OCI-M1 (cell line): ENCODE data around the gene ZDHHC24.
"Not testable (repeated sequence)": the region's sequence is repeated elsewhere in the genome, so short reads cannot be mapped to it uniquely, and the experiment has no call there.

Source experiments
- DNase-seq: peaks from one replicate; lab custom pipeline; 2025; lab: John Stamatoyannopoulos, UW

Gene ZDHHC24, protein sequence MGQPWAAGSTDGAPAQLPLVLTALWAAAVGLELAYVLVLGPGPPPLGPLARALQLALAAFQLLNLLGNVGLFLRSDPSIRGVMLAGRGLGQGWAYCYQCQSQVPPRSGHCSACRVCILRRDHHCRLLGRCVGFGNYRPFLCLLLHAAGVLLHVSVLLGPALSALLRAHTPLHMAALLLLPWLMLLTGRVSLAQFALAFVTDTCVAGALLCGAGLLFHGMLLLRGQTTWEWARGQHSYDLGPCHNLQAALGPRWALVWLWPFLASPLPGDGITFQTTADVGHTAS

GRCh38 chr11:66545701-66546367 is at the start of gene ZDHHC24:
ZDHHC24 (minus strand) TSS chr11:66546048; CDS start chr11:66546003, 45 bp downstream.
- DNase-seq = peak; percentile 97

DNA sequence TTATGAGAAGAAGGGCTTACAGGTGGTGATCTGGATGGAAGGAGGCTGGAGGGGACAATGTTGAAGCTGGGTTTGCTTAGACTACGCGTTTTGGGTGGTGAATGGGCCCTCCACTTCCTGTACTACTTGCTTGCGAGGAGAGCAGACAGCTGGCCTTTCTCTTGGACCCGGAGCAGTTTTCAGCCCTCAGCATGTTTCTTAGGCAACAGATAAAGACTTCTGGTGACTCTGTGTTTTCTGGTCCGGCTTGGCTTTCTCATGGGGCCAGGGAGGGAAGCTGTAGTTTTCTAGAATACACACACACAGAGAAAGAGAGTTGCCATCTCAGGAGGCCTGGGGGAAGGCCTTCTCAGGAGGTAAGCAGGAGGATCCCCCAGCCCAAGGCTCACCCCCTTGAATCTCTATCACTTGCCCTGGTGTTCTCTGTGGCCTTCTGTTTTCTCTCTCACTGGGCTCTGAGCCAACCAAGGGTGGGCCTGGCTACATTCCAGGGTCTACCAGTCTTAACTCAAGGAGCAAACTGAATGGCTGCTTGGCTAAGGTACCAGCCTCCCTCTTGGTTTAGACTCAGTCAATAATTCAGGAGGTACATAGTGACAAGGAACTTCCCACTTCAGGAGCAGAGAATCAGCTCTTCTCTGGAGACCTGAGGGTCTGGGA is 49.5 kb upstream of the ZDHHC24 start:
- DNase-seq = peak; percentile 61

- no peak for DNase-seq
Observed at GRCh38 chr11:66593650-66594049, 47.8 kb upstream of the ZDHHC24 start.

DNA sequence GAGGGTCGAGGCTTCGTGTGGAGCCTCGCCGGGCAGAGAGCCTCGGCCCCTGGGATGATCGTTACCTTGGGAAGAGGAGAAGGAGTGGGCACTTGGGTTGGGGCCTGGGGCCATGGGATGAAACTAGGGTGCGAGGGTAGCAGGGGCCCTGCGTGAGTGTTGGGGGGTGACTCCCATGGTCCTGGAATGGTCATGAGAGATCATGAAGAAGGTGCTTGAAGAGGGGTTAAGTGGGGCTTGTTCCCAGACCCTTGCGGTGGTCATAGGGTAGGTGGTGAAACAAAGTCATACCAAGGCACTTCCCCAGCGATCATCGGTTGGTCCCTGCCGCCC is 47.4 kb upstream of the ZDHHC24 start:
- no peak for DNase-seq

DNA sequence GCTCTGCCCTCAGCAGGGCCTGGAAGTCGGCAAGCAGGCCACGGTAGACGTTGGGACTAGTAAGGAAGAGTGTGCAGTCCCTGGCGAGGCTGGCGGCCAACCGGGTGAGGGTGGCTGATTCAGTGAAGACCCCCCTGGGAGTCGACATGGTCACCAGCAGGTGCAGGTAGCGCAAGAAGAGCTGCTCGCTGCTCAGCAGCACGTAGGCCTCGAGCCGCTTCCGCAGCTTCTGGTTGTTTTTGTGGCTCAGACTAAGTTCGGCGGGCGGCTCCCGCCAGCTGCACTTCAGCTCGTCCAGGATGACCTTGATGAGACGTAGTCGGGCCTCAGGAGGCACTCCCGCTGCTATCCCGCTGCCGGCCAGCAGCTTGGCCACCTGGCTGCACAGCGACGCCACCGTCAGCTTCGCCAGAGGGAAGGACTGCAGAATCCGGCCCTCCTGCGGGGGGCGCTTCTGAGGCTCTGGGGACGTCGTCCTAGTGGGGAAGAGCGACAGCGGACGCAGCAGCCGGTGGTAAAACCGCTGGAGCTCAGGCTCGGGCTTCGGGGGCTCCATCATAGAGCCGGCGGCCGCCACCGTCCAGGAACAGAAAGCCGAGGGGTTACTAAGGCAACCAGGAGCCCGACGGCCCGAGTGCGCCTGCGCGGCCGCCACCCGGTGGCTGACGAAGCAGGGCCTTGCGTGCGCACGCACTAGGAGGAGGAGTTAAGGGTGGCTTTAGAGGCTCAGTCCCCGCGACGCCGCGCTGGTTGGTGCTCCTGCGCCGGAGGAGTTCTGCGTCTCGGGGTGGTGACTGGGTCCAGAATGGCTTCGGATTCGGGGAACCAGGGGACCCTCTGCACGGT is 46.8 kb upstream of the ZDHHC24 start, which contains the start of the genes CCDC87 and CCS:
Gene CCDC87, minus strand, starts transcription at position 607 of the 846 bp plus-strand sequence. Its CDS starts 48 bp downstream, at position 559.
Gene CCS, plus strand, starts transcription at position 729 of the 846 bp plus-strand sequence. Its CDS starts 77 bp downstream, at position 806.
- peak; percentile 96 for DNase-seq

- DNase-seq = no peak
Observed at GRCh38 chr11:66591175-66591574, 45.3 kb upstream of the ZDHHC24 start.

DNA sequence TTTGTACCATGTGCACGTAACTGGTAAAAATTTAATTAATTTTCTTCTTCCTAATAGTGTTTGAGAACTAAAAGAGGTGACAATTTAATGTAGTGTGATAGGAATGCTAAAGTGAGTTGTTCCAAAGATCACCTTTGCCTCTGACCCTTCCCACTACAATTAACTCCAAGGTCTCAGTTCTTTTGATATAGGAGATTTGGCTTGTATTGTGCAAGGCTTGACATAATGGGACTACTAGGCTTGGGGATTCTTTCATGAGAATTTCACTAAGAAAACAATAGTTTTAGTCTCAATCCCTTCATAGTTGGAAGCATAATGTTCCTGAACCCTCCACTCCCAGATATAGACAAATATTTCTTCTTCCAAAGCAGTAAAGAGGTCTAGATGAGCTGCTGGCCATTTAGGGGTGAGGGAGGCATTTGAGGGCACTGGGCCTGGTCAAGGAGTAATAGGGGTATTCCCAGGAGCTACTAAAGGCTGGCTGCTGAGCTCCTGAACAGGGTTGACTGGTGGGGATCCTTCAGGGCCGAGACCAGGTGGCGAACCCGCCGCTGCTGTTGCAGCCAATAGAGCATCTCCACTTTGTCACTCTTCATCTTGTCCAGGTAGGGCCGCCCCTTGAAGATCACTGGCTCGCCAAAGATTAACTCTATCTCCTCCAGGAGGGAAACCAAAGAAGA is 44.3 kb upstream of the ZDHHC24 start:
- DNase-seq = no peak

DNA sequence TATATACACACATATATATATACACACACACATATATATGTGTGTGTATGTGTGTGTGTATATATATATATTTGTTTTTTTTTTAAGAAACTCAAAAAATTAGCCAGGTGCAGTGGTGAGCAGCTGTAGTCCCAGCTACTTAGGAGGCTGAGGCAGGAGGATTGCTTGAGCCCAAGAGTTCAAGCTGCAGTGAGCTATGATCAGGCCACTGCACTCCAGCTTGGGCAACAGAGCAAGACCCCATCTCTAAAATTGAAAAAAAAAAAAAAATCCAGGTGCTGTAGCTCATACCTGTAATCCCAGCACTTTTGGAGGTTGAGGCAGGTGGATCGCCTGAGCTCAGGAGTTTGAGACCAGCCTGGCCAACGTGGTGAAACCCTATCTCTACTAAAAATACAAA is 43.5 kb upstream of the ZDHHC24 start:
- not testable (repeated sequence) for DNase-seq

DNA sequence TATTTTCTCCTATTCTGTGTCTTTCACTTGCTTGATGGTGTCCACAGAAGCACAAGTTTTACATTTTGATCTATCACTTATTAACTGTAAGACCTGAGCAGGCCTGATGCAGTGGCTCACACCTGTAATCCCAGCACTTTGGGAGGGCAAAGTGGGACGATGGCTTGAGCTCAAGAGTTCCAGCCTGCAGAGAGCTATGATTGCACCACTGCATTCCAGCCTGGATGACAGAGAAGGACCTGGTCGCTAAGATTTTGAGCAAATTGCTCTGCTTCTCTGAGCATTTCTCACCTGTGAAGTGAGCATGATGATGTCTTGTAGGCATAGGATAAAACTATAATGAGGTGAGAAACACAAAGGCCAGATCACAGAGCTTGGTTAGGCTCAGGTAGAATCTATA is 40.3 kb upstream of the ZDHHC24 start:
- no peak for DNase-seq

DNA sequence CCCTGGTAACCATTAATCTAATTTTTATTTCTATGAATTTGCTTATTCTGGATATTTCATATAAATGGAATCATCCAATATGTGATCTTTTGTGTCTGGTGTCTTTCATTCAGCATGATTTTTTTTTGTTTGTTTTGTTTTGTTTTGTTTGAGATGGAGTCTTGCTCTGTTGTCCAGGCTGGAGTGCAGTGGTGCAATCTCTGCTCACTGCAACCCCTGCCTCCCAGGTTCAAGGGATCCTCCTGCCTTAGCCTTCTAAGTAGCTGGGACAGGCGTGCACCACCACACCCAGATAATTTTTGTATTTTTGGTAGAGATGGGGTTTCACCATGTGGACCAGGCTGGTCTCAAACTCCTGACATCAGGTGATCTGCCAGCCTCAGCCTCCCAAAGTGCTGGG is 39.6 kb upstream of the ZDHHC24 start:
- not testable (repeated sequence) for DNase-seq

GRCh38 chr11:66582565-66583147 is 36.8 kb upstream of the ZDHHC24 start:
- DNase-seq = not testable (repeated sequence)

GRCh38 chr11:66581261-66581660 is 35.4 kb upstream of the ZDHHC24 start:
- no peak for DNase-seq

DNA sequence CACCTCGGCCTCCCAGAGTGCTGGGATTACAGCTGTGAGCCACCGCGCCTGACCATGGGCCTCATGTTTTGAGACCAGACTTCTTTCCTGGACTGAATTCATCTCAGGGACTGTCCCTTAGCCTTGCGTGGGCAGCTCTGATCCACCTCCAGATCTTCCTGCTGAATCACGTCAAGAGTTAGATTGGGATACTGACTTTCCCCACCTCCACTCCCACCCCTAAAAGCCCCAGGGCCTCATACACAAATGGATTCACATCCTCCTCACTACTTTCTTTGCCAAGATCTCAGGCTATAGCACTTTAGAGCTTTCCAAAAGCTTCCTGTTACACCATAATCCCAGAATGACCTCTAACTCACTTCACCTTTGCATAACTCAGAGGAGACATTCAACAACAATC is 35.0 kb upstream of the ZDHHC24 start:
- DNase-seq = no peak

- DNase-seq = peak; percentile 73
Observed at GRCh38 chr11:66579017-66579606, 33.3 kb upstream of the ZDHHC24 start.

GRCh38 chr11:66570850-66571180 is 25.0 kb upstream of the ZDHHC24 start:
- DNase-seq = no peak

DNA sequence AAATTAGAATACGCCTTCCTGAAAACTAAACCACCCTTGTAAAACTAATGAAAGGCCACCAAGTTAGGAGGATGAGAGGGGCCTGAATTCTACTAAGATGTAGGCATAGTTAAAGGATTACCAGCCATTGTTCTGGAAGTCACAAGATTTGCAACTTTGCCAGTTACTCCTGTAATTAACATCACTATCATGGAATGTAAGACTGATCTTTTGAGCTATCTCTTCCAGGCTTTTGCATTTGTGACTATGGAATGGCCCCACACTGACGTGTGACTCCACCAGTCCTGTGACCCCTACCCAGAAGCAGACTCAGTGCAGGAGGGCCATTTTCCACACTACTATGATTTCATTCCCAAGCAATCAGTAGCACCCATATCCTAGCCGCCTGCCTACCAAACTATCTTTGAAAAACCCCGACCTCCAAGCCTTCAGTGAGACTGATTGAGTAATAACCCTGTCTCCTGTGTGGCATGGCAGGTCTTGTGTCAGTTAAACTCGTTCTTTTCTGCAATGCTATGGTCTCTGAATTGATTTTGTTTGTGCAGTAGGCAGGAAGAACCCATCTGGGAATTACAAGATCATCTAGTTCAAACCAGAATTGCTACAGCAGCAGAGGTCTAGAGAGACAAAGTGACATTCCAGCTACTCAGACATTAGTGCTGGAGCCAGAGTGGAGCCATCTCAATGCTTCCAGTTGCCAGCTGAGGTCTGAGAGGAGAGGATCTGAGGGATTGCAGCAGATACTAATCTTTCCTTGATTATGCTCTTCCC is 24.4 kb upstream of the ZDHHC24 start:
- no peak for DNase-seq

- DNase-seq = no peak
Observed at GRCh38 chr11:66569076-66569475, 23.2 kb upstream of the ZDHHC24 start.

- DNase-seq = peak; percentile 89
Observed at GRCh38 chr11:66568124-66568916, 22.5 kb upstream of the ZDHHC24 start, which contains the start of gene CTSF. CTSF (minus strand) TSS chr11:66568606; CDS start chr11:66568486, 120 bp downstream.

- no peak for DNase-seq
Observed at GRCh38 chr11:66567787-66568123, 21.9 kb upstream of the ZDHHC24 start.
